Liver (tissue), 3 donors: ENCODE data around the gene RASAL2.

Source experiments
- CTCF ChIP-seq: fragments of 150-350 bp; IDR thresholded peaks from 2 replicates; pipeline ENCODE4 v1.5.1; 2017; ENCODE audit warnings: improper control_type of control experiment, low read depth, low read length; ENCODE audit not compliant: missing input control
- EGR1 ChIP-seq, 2 donors: IDR thresholded peaks; 2 replicates each; pipeline ENCODE4 v1.6.1; 2016 to 2018; ENCODE audit warnings: antibody characterized with exemption in 2 of 2, low read depth in 2 of 2
- GABPA ChIP-seq, 2 donors: IDR thresholded peaks in 1 of 2; conservative IDR thresholded peaks in 1 of 2; 2 replicates each; pipeline ENCODE4 v1.6.1; 2016; ENCODE audit warnings: antibody characterized with exemption in 2 of 2, mild to moderate bottlenecking in 1 of 2, moderate library complexity in 1 of 2
- donor health status: healthy.
- donor health status: healthy.

DNA sequence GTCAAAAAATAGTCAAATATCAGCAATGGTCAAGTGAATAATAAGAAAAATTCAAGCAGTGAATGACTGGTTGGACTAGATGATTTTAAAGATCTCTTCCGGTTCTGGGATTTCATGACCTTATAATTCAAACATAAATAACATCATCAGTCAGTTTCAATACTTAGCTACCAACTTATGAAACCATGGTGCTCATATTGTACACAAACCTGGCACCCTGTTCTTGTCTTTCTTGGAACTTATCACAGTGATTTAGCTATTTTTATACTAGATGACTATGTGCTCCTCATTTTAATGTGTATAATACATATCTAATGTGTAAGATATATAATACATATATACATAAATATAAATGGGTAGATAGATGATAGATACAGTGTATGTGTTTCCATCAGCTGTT, 245.9 kb downstream of the RASAL2 start:
- TF ChIP-seq CTCF = no peak
- TF ChIP-seq GABPA (IDR thresholded peaks at IDR 0.05 in 1 of 2, conservative IDR thresholded peaks at IDR 0.05 in 1 of 2) = no peak
- no peak for TF ChIP-seq EGR1 (IDR thresholded peaks at IDR 0.05; ENCODE audit: low read depth in 2 of 2)
